Mammary epithelial cell (primary cell): ENCODE results near the gene ZNF652.

Experiments used
- EZH2 ChIP-seq: IDR thresholded peaks from 2 replicates; pipeline ENCODE4 v1.6.1; 2012; ENCODE audit warnings: low read length, inconsistent platforms, borderline replicate concordance
- TF ChIP-seq, protein P1 (sequence below), 2 donors: IDR thresholded peaks in 1 of 2; conservative IDR thresholded peaks in 1 of 2; 2 replicates each; pipeline ENCODE4 v1.5.1; 2011 to 2012; ENCODE audit warnings: inconsistent platforms in 2 of 2, low read length in 2 of 2, mild to moderate bottlenecking in 2 of 2, control low read depth in 1 of 2, low read depth in 1 of 2; ENCODE audit not compliant: insufficient read depth in 1 of 2; ENCODE audit errors: extremely low read depth in 1 of 2

- TF ChIP-seq, protein P1, sequence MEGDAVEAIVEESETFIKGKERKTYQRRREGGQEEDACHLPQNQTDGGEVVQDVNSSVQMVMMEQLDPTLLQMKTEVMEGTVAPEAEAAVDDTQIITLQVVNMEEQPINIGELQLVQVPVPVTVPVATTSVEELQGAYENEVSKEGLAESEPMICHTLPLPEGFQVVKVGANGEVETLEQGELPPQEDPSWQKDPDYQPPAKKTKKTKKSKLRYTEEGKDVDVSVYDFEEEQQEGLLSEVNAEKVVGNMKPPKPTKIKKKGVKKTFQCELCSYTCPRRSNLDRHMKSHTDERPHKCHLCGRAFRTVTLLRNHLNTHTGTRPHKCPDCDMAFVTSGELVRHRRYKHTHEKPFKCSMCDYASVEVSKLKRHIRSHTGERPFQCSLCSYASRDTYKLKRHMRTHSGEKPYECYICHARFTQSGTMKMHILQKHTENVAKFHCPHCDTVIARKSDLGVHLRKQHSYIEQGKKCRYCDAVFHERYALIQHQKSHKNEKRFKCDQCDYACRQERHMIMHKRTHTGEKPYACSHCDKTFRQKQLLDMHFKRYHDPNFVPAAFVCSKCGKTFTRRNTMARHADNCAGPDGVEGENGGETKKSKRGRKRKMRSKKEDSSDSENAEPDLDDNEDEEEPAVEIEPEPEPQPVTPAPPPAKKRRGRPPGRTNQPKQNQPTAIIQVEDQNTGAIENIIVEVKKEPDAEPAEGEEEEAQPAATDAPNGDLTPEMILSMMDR (conservative IDR thresholded peaks at IDR 0.05 in 1 of 2, IDR thresholded peaks at IDR 0.05 in 1 of 2; ENCODE audit: extremely low read depth in 1 of 2, insufficient read depth in 1 of 2, low read depth in 1 of 2, low read length in 2 of 2), result no peak
- TF ChIP-seq EZH2, result no peak
Measured at GRCh38 chr17:49364119-49364518, 2.1 kb upstream of the ZNF652 start.
